ENCODE results near the gene CATSPERD.

CATSPERD gene, protein sequence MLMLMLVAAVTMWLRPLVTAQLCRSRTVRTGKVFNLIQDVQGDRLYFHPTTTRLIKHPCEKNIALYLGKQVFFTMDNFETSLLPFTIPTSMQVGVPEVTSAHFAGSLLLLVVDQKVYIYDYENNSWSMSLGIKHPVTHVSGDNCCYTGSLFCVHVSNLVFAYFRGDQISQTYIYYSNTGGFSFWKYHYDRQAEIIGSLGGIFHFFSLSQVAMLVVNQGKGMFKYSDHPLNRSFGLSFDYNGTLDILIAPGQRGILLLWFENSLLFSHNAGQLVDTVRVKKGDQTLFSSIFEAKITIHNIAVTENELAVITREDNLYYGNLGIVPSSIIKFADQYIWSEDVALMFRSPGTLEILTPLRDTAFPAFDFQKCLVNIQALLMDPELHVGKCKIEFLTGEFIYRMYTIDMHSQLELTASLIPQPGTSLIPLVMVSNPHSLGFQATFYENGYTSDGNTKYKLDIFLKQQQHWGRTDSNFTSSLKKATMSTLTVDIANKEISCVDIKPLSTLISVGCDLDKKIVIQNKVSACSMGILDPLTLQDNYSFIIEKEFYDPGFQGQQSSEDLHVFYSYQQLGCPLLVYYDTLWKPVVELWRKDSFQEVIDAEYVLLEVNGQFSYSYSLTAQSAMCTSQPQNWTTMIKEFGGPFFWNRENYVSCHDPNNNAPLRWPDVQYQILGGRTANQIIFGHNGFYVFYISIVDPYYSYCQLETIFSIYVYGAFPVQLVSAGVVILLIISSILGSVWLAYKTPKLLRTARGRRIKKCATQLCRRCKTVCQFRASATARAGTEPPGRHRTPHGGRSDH

DNA sequence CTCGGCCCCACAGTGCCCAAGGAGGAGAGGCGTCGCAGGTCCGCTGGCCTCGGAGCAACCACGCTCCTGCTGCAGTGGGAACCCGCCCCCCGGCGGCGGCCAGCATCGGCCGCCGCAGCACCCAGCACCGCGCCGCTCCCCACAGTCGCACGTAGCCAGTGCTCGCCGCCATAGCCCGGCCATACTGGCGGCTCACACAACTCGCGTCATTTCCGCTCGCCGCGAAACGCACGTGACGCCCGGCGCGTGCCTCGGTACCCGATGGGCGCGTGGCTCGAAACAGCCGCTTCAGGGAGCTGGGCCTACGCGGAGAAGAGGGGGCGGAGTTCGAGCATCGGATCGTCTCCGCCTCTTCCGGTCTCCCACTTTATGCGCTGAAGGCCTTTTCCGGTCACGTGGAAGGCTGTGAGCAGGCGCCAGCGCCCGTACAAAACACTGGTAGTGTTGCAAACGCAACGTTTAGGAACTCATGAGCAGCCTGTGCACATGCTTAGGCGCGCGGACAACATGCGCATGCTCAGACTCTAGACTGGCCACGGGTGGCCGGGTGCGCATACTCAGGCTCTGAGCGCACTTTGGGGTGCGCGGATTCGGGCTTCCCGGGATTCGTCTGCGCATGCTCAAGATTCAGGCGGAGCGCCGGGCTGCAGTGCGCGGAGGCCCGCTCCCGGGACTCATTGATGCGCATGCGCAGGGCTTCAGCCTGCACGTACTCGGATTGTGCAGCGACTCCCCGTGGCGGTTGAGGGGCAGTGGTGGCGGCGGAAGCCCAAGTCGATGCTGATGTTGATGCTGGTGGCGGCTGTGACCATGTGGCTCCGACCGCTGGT, at the start of gene CATSPERD, which contains the start of gene LONP1:
TSS of gene CATSPERD (plus strand) at position 677 of the 830 bp plus-strand sequence. CDS start at position 778, 101 bp downstream.
TSS of gene LONP1 (minus strand) at position 186 of the 830 bp plus-strand sequence. CDS start at position 172, 14 bp downstream.
- DNase-seq, result peak; percentile 99

DNA sequence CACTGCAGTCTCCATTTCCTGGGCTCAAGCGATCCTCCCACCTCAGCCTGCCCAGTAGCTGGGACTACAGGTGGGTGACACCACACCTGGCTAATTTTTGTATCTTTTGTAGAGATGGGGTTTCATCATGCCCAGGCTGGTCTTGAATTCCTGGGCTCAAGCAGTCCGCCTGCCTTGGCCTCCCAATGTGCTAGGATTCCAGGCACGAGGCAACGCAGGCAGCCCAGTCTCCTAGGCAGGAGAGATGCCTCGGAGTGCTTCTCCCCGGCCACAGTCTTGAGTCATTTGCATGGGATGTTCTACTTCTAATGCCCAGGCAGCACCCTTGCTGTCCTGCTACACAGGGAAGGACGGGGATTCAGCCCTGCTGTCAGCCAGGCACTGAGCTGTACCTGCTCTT, 48.8 kb upstream of the CATSPERD start:
- no peak for DNase-seq

DNA sequence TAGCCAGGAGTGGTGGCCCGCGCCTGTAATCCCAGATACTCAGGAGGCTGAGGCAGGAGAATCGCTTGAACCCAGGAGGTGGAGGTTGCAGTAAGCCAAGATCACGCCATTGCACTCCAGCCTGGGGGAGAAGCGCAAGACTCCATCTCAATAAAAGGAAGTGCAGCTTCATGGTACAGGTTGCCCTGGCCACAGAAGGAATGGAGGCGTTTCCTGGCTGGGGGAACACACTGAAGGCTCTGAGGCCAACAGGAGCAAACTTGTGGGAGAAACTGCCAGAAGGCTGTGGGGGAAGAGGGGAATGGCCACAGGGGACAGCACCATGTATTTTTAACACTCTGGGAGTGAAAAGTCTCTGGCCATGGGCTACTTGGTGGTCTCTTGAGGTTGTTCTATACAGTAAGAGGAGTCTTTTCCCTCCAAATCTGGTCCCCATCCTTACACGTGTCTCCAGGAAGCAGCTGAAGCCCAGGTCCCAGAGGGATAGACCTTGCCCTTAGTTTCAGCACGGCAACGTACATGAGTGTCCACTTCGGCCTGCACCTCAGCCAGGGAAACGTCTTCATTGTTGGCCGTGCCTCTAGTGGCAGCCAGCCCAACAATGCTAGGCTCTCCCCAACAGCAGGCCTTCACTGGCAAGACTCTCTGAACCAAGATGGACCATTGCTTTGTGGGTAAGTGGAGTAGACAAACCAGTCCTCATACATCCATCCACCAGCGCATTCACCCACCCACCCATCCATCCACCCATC, 47.6 kb upstream of the CATSPERD start:
- DNase-seq, result no peak

DNA sequence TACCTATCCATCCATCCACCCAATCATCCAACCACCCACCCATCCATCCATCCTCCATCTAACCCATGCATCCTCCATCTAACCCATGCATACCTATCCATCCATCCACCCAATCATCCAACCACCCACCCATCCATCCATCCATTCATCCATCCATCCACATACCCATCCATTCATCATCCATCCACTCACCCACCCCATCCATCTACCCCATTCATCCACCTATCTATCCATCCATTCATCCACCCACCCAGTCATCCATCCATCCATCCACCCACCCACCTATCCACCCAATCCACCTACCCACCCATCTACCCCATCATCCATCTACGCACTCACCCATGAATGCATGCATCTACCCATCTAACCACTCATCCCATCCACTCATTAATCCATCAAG, 46.7 kb upstream of the CATSPERD start:
- DNase-seq, result no peak

DNA sequence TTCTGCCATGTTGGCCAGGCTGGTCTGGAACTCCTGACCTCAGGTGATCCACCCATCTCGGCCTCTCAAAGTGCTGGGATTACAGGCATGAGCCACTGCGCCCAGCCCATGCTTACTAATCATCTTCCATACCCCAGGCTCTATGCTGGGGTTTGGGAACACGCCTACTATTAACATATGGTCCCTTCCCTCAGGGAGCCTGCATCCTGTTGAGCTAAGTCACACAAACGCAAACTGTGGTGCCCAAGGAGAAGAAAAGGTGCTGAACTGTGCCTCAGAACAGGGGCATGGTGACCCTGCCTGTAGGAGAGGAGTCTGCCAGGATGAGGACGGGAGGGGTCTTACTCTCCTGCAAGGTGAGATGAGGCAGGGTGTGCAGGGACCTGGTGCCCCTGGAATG, 45.7 kb upstream of the CATSPERD start:
- no peak for DNase-seq

DNA sequence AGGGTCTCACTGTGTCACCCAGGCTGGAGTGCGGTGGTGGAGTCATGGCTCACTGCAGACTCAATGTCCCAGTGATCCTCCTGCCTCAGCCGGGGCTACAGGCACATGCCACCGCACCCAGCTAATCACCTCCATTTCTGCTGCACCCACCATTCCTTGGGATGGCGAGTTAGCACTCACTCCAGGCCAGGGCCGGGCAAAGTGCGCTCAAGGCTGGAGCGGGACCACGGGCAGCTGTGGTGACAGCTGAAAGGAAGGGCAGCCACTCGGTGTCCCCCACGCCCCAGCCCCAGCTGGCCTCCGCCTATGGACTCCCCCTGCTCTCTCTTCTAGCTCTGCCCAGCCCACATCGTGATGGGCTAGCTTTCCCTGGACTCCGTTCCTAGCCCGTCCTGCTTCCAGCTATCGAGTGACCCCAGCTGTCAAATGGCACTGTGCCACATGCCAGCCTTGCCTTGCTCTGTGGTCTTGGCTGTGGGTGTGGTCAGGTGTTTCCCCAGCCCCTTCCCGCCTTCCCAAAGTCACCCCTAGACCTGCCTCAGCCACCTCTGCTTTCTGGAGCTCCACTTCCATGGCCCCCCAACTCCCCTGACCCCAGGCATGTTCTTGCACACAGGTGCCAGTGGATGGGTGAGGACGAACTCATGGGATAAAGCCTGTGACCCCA, 44.2 kb upstream of the CATSPERD start:
- no peak for DNase-seq

DNA sequence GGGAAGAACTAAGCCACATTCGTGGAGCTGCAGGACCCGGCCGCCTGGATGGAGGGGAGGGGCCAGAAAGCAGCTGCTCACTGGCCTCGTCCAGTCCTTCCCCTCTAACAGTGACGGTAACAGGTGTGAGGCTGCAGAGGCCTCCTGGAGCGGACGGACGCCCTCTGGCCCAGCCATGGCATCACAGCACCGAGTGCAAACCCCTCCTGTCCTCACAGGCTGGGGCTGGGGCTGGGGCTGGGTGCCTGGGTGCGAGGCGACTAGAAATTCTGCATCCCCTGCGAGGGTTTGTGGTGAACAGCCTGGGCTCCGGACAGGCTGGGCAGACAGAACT, 43.7 kb upstream of the CATSPERD start:
- DNase-seq, result no peak

DNA sequence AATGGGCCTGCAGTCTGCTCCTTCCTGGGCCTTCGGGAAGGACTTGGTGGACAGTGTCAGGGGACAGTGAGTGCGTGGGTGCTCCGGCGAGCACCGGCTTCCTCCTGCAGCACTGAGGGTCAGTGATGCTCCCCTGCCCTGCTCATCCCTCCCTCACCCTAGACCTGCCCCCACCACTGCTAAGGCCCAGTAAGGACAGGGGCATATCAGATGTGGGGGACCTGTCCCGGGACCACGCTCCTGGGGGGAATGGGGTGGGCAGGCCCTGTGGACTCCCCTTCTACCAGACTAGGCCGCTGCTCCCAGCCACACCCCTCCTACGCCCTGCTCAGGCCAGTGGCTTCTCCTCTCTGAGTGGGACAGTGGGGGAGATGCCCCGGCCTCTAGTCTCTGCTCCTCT, 43.3 kb upstream of the CATSPERD start:
- no peak for DNase-seq

DNA sequence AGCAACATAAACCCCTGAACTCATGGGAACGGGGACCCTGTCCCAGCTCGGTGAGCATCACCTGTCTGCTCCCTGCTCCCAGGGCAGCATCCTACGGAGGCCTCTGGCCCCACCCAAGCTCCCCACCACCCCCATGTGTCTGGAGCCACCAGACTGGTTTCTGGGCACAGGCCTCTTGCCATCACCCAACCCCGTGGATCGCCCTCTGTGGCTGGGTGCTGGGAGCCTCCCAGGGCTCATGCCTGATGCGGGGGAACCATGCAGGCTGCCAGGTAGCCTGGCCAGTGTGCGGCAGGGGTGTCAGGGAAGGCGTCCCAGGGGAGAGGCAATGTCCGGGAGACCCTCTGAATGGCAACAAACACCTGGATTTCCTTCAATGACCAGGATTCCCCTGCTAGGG, 42.9 kb upstream of the CATSPERD start:
- no peak for DNase-seq

DNA sequence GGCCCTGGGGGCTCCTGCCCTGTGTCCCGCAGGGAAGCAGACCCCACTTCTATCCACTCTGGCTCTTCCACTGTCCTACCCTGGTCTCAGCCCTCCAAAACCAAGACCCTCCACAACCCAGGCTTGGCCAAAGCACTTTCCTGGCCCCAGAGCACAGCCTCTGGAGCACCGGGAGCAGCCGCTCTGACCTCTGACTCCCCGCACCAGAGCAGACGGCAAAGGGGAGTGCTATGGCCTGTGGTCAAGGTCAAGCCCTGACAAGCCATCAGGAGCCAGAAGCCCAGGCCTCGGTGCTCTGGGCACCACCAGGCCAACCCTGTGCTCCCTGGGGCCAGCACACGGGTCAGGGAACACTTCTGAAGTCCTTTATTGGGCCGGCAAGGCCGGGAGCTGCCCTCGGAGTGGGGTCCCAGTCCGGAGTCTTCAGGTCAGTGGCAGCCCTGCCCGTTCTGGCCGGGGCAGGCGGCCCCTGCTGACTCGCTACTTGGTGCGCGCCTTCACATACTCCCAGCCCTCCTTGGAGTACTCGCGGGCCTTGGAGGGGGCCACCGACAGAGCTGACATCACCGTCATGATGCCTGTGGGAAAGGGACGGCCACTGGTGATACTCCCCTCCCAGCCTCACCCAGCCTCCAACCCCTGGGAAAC, 42.2 kb upstream of the CATSPERD start:
- DNase-seq, result no peak

DNA sequence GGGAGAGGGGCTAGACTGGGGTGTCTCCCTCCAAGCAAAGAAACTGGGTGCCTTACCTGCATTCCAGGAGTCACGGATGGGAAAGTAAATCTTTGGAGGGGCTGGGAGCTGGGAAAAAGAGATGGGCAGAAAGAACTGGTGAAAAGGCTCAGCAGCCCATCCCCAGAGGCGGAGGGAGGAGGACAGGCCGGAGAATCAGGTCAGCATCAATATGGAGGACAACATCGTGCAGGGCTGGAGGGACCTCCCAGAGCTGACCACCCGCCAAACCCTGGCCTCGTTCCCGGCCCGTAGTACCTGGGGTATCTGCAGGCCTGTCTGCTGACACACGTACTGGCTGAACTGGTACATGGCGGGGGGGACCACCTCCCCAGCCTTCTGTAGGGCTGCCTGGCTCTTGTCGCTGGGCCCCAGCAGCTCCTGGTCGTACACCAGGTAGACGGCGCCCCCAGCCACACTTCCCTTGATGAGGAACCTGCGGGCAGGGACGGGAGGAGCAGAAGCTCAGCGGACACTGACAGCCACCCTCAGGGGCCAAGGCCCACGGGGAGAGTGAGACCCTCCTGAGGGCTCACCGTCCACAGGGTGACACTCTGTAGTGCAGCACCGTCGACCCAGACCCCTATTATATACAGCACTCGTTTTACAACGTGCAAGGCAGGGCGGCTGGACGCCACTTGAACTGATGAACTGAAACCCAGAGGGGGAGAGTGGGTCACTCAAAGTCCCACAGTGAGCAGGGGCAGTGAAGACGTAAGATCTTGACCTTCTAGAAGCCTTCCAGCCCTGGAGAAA, 41.0 kb upstream of the CATSPERD start:
- DNase-seq, result no peak

DNA sequence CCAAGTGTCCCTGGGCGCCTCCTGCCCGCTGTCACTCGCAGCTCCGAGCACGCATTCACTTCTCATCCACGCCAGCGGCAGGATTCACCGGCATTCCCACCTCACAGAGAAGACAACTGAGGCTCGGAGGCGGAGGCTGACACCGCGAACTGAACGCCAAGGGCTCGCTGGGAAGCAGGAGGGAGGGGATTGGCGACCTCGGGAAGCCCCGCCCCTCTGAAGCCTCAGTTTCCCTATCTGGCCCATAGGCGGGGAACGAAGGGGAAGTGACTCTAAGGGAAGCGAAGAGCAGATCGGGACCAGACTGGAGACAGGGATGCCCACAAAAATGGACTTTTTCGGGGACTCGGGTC, 40.4 kb upstream of the CATSPERD start:
- DNase-seq, result peak; percentile 67

DNA sequence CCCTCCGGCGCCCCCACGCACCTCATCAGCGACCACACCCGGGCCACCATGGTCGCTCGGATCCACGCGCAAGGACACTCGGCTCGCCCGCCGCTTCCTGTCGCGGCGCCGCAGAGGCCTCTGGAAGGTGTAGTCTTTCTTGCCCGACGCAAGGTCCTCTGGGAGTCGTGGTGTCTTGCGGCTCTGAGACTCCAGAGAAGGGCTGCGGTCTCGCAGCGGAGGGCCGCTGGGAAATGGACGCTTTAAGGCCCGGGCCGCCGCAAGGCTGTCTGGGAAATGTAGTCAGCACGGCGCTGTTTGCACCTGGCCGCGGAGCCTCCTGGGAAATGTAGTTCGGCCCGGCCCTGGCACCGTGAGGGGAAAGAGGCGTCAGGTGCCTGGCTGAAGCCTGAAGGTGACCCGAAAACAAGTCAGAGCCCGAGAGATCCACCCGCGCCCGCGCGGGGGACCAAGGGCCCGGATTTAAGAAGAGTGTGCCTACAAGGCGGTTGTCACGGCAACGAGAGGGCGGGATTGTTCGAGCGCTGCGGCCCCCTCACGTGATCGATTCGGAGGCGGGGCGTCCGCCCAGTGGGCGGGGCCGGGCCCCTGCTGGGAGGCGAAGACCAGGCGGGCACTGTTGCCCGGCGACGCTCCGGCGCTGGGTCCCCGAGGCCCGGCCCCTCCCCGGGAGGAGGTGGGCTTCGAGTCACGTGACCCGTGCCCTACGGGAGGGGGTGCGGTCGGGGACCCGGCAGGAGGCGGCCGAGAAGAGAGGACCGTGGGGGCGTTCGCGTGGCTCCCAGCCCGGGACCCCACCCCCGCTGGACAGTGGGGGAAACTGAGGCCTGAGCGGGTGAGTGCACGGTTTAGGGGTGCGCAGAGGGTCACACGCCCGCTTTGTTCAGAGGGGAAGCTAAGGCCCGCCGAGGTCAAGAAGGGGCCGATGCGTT, 39.7 kb upstream of the CATSPERD start, which contains the start of the genes HSD11B1L and MICOS13:
TSS of gene HSD11B1L (plus strand) at position 591 of the 932 bp plus-strand sequence. CDS start 3,806 bp downstream, outside the sequence.
TSS of gene MICOS13 (minus strand) at position 80 of the 932 bp plus-strand sequence. CDS start at position 50, 30 bp downstream.
- DNase-seq, result peak; percentile 99

DNA sequence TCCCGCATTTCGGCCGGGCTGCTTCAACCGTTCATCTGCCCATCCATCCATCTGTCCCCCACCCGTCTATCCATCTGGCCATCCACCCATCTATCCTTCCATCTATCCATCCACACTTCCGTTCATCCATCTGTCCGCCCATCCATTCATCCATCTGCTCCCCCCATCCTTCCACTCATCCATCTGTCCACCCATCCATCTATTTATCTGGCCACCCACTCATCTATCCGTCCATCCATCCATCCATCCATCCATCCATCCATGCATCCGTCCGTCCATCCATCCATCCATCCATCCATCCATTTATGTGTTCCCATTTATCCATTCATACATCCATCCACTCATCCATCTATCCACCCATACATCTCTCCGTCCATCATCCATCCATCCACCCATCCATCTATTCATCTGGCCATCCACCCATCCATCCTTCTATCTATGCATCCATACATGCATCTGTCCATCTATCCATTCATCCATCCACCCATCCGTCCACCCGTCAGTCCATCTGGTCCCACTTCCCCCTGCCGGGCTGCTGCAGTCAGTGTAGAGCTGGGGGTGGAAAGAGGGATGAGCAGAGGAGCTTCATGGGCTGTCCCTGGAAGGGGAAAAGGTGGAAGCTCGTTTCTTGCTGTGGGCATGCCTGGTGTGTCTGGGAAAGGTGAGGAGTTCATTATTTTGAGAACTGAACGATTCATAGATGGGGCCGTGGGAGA, 38.9 kb upstream of the CATSPERD start:
- DNase-seq, result no peak

DNA sequence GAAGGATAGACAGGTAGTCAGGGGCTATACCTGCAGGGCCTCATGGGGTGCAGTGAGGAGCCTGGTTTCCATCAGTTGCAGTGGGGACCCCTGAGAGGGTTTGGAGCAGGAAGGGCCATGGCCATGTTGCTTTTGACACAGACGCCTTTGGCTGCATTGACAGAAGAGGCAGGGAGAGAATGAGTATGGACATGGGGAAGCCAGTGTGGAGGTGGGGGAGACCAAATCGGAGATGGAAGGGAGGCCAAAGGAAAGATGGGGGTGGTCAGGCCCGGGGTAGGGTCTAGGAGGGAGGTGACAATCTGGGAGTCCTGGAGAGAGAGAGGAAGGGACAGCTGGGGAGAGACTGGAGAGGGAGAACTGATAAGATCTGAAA, 38.3 kb upstream of the CATSPERD start:
- DNase-seq, result no peak

DNA sequence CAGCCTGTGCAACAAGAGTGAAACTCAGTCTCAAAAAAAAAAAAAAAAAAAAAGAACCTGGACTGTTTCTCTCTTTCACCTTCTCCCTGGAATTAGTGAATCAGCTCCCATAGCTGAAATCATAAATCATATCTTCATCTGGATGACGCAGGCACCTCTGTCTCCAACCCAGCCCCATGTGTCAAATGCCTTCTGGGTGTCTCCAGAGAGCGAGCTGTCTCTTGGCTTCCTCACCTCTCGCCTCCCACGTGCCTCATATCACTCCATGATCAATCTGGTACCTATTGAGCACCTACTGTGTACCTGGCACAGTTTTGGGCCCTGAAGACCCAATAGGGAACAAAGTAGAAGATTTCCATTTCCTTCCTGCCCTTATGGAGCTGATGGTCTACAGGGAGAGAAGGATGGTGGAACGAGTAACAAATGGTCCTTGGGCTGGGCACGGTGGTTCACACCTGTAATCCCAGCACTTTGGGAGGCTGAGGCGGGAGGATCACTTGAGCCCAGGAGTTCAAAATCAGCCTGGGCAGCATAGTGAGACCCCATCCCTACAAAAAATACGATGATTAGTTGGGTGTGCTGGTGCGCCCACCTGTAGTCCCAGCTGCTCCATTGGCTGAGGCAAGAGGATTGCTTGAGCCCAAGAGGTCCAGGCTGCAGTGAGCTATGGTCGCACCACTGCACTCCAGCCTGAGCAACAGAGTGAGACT, 37.1 kb upstream of the CATSPERD start:
- DNase-seq, result no peak

DNA sequence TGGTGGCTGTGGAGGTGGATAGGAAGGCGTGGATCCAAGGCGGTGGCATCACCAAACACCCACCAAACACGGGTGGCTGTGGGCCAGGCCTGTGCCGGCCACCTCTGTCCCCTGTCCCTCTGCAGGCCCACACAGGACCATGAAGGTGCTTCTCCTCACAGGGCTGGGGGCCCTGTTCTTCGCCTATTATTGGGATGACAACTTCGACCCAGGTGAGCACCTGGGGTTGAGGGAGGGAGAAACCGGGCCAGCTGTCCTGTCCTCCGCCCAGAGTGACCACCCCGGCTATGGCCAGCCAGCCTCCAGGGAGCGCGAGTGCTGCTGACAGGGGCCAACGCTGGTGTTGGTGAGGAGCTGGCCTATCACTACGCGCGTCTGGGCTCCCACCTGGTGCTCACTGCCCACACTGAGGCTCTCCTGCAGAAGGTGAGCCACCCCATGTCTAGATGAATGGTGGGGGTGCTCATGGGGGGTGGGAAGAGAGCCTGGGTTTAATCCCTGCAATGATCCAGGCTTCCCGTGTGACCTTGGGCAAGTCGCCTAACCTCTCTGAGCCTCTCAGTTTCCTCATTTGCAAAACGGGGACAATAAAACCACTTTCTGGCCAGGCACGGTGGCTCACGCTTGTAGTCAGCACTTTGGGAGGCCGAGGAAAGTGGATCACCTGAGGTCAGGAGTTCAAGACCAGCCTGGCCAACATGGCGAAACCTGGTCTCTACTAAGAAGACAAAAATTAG, 35.6 kb upstream of the CATSPERD start:
- no peak for DNase-seq

Data from islet precursor cell (in vitro differentiated cells).